GM19023 (cell line): ENCODE measurements around the gene CBLB.

ENCODE experiments used
- ATAC-seq: cut with Tn5 transposase; IDR thresholded peaks from one replicate; pipeline ENCODE4 v1.9.1; 2021; ENCODE audit warnings: mild to moderate bottlenecking, moderate library complexity; ENCODE audit not compliant: unreplicated experiment

Gene CBLB

DNA sequence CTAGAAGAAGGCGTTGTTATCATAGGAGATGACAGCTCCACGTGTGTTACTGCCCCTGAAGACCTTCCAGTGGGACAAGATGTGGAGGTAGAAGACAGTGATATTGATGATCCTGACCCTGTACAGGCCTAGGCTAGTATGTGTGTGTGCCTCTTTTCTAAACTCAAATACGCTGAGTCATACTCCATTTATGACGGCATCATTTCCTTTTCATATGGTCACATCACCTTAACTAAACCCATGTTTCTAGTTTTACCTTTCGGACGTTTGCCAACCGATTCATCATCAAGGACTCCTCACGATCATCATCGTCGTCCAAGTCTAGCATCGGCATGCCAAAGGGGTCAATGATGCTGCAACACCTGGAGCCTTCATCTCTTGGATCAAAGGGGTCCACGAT is 149.0 kb downstream of the CBLB start:
- no peak for ATAC-seq

DNA sequence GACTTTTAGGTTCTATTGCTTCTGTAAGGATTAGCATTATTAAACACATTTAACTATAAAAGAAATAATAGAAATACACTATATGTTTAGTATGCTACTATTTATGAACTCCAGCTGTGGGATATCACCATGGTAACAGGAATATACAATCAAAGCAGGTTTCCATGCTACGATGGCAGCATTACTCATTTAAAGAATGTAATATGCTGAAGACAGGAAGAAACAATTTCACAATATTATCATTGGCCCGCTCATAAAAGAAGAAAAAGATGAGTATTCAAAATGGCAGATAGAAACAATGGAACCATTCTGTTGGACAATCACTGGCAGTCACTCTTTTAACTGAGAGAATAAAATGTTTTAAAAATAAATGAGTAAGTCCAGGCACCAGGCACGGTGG is 153.4 kb downstream of the CBLB start:
- ATAC-seq = no peak

DNA sequence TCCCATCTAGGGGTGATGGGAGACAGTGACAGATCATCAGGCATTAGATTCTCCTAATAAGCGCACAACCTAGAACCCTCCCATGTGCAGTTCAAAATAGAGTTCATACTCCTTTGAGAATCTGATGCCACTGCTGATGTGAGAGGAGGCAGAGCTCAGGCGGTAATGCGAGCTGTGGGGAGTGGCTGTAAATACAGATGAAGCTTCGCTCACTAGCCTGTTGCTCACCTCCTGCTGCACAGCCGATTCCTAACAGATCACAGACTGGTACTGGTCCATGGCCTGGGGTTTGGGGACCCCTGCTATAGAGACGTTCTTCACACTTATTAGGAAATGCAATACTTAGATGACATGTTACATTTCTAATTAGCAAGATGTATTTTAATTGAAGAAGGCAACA is 154.4 kb downstream of the CBLB start:
- no peak for ATAC-seq

DNA sequence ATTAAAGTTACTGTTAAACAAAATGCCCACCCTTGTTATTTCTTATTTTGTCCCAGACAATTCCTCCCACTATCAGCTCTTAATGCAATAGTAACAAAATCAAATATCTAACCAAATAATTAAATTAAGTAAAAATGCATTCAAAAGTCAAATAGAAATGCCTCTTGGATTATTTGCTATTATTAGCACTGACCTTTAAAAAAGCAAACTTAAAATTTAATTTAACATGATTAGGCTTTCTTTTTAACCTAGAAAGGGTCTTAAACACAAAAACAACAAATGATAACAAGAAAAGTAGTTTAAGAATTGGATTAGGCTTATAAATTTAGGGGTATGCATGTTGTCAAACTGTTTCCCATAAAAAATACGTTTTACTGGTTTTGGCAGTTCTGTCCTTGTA is 159.8 kb downstream of the CBLB start:
- ATAC-seq = no peak

DNA sequence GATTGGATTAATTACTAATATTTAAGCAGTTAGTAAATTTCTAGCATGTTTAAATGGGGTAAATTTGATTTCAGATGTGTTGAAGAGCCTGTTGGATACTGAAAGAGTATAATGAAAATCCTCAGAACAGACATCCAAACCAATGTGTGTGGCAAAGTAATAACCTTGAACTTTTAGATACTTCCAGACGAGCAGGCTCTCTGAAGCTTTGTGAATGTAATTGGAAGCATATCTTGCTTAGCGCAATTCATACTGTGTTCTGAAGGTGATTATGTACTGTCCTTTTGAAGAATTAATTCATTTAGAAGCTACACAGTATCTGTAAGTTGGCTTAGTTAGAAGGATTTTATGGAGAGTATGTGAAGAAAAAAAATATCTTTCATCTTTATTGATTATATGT is 161.8 kb downstream of the CBLB start:
- ATAC-seq = no peak

DNA sequence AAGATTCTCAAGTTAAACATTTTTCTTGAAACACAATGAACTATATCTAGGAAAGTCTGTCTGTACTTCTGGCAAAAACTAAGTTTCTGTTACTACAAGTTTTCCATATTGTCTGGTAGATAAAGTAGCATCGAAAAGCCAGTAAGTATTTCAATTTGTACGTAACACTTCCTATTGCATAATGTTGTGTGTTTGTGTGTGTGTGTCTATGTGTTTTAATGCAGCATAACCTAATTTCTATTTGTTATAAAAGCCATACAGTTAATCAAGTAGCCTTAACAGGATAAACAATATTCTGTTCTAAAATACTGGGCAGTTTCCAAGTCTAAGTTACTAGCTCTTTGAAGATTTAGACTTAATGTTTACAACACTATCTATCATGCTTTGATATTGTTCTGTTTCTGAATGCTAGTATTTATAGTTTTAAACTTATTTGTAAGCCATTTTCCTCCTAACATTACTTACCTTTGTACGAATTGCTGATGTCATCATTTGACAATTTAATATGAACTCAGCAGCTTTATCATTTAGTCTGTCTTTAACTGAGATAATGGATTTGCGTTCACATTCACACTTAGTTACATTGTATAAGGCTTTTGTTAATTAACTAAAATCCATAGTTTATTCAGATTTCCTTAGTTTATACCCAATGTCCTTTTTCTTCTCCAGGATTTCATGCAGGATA is 163.9 kb downstream of the CBLB start:
- no peak for ATAC-seq

DNA sequence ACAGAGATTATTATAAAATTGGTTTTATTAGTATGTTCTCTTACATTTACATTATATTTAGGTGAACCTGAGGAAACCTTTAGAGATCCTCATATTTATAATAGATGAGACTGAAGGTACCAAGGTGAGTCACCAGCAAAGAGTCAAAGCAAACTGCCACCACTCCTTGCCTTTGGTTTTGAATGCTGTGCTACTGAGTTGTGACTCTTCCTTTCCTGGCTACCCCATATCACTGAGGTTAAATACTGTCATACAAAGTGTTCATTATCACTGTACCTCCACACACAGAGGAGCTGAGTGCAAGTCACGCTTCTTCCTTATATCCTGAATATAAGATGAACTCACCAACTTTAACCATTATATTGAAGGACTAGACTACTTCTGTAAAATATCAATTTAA is 168.2 kb downstream of the CBLB start:
- ATAC-seq = no peak

DNA sequence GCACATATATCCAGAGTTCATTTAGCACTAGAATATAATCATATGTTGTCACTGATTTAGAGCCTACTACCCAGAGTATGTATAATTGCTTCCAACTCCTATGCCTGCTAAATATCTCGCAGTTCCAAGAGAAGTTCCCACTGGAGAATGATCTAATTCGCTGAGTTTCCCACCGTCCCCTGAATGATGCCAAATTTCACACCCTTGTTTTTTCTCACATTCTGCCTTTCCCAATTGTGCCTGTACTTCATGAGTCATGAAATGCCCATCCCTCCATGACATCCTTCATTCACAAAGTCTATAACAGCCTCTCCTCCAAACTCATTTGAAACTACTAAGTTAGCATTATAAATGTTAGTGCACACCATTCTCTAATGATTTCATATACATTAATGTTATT is 177.2 kb downstream of the CBLB start:
- no peak for ATAC-seq

DNA sequence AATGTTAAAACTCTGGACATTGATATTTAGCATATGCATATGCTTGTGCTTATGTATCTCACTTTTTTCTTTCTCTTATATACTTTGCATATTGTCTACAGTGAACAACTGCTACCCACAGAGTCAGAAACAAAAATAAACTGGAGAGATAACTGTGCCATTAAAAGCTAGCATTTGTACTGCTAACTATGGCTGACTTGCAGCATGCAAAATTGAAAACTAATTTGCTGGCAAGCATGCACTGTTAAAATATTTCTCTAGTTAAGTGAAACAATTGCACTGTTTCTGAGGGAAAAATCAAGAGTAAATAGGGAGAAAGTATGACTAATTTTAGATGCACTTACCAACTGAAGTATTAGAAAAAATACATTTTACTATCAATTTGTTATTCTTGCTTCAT is 177.8 kb downstream of the CBLB start:
- ATAC-seq = no peak

DNA sequence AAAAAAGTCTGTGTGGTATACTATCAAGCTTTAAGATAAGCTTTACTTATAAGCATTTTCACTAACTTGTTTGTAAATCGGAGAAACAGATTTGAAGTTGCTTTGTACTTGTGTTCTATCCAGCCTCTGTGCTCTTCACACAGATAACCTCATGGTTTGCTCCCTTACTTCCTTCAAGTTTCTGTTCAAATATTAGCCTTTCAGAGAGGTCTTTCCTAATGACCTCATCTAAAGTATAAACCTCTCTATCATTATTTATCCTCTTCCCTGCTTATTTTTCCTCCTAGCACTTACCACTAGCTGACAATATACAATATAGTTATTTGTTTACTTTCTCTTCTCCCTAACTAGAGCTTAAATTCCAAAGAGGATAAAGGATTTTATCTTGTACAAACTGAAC is 180.0 kb downstream of the CBLB start:
- no peak for ATAC-seq

DNA sequence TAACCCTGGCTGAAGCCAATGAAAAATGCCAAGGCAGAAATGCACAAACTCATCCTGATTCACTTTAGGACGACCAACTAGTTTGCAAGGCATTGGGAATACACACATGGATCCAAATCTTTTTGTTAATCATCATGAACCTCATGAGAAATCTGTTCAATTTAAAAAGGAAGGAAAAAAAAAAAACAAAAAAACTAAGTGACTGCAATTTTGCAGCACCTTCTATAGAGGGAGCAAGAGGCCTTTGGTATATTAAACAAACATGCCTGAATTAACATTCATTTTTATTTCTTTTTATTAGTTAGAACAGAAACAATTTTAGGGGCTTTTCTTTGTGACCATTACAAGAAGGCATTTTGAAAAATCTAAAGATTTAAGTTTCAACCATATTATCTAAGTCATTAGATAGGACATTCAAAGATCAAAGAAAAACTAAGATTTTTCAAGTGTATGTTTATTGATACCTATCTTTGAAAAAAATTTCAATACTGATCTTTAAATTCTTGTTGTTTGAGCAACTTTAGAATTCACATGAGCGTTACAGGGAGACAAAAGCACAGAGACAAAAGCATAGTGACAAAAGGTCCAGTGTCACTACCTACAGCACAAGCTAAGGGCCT is 182.4 kb downstream of the CBLB start:
- ATAC-seq = no peak

DNA sequence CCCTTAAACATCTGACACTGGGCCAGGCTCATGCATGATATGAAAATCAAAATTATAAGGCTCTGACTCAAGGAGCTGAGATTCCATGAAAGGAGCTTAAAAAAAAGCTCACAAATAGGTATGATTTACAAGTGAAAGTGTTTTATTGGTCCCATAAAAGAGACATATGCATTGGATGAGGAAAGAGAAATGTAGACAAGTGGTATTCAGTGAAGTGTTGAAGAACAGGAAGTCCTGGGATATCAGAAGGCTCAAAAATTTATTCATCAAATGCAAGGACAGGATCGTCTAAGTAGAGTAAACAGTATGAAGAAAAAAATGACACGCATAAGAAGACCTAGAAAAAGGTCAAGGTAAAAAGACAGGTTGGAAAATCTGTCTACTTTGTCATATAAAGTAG is 188.9 kb downstream of the CBLB start:
- ATAC-seq = no peak

DNA sequence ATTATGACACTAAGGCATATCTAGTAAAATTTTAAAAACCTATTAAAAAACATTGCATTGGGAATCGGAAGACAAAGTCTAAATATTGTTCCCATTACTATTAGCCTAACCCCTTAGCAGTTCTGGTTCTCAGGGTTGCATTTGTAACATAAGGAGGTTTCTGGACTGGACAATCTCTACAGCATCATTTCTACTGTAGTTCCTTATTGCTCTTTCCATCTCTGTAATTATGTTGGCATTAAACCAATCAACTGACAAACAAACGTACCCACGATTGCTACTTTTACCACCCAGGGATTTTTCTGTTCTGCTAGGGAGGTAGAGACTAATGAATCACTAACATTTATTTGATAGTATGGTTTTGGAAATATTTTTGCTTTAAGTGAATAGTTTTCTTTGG is 190.8 kb downstream of the CBLB start:
- no peak for ATAC-seq

DNA sequence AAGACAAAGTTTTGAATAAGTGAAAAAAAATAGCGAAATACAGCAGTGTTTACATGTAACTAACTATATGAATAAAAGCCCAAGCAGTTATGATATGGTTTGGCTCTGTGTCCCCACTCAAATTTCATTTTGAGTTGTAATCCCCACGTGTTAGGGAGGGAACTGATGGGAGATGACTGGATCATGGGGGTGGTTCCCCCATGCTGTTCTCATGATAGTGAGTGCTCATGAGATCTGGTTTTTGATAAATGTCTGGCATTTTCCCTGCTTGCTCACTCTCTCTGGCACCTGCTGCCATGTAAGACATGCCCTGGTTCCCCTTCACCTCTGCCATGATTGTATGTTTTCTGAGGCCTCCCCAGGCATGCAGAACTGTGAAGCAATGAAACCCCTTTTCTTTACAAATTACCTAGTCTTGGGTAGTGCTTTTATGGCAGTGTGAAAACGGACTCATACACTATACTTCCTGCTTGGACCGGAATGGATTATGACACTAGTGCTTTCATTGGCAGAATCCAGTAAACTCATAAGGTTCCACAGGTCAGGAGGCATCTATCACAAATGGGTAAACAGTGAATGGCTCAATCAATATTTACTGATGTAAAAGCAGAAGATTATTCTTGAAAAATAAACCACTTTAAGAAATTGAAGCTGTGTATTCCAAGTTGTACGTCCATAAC is 192.1 kb downstream of the CBLB start:
- ATAC-seq = no peak

DNA sequence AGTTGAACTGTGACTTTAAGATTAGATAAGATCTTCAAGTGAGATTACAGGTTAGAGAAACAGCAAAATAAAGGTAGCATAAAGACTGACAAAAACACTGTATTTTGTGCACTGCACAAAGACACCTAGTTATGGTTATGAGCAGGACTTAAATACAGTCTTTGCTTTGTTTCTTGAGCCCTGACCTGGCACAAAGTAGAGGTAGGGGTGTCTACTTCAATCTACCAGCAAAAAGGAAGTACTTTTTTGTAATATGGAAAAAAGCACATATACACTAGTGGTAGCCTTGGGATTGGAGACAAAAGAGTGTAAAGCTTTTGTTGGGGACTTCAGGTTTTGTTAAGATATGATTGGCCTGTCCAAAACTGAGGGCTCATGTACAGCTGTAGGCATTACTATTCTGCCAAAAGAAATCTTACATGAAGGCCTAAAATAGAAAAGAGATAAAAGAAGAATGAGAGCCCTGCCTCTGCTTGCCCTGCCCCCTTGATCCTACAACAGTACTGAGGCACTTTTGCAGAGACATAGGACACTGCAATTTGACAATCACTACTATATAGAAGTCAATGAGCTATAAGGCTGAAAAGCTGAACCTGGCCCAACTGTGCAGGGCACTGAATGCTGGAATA is 194.3 kb downstream of the CBLB start:
- ATAC-seq = no peak

DNA sequence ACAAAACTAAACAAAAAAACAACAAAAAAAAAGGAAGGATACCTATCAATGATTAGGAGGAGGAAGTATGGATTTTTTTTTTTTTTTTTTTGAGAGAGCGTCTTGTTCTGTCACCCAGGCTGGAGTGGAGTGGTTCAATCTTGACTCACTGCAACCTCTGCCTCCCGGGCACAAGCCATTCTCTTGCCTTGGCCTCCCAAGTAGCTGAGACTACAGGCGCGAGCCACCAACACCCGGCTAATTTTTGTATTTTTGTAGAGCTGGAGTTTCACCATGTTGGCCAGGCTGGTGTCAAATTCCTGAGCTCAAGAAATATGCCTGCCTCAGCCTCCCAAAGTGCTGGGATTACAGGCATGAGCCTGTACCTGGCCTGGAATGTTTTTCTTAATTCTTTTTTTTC is 195.8 kb downstream of the CBLB start:
- ATAC-seq = no peak

DNA sequence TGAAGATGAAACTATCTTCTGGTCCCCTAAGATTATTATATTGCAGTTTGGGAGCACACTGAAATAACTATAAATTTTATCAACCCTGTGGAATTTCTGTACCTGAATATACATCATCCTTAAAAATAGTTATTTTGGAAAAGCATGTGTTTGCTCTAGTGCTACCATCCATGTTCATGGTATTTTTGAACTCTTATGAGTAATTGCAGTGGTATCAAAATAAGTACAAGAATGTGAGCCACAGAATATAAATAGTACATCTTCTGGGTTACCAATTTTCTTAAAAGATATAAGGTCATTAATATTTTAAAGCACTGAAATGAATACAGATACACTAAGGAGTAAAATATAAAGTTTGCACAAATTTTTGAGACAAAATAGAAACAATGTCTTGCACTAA is 206.5 kb downstream of the CBLB start:
- ATAC-seq = no peak

DNA sequence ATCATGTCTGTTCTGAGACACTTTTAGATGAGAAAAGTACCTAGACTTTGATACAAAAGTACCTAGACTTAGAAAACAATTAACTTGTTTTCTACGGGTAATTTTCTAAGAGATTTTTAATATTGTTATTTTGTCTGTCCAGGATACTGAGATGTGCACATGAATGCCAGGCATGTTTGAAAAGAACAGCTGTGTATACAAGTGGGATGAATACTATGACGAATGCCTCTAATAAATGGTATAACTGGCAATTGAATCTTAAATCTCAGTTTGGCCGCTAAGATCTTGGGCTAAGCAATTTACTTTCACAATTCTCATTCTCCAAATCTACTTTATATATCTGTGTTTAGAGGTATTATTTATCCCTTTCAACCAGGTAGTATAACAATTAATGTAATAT is 207.4 kb downstream of the CBLB start:
- no peak for ATAC-seq

DNA sequence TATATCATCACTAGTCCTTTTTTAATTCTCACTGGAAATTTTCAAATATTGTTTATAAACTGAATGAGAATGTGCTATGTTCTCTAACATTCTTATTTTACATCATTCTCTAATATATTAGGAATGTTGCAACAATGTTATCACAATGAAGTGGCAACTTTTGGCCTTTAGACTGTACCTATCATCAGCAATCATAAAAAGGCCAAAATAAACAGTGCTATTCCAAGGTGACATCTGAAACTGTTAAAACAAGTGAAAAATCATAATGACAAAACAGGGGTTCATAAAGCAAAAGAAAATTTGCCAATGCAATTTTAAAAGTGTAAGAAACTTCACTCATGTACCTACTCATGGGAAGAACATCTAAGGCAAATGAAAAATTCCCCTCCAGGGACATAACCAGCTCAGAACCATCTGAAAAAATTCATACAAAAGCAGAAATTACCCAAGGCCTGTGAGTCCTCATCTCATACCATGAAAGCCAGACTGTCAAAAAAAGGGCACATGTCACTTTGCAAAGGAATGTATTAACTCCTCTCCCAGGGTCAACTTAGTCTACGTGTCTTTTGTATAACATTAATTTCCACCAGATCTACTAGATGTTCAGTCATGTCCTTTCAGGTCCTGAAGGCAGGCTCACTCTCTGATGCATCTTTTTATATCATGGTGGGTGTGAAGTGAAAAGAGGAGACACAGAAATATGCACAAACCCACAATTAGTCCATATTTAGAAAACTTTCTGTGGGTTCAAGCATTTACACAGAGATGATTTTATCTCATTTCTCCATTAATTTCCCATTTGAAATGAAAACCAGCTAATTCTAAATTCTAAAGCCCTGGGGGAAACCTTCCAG is 211.9 kb downstream of the CBLB start:
- no peak for ATAC-seq

DNA sequence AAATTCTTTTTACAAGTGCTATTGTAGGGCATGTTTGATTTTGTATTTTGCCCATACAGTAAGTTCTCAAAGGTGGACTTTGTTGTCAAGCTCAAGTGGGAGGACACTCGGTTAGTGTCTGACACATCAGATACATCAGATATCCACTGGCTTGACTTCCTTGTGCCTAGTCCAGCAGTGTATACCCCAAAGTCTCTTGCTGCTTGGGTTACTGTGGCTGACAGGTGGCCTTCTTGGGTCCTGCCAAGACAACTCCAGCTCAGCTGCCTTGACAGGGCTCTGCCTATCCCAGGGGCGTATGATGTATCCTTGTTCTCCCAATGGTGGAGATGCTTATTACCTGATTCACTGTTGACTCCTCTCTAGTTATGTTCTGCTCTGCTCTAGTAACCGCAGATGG is 214.9 kb downstream of the CBLB start:
- ATAC-seq = no peak

DNA sequence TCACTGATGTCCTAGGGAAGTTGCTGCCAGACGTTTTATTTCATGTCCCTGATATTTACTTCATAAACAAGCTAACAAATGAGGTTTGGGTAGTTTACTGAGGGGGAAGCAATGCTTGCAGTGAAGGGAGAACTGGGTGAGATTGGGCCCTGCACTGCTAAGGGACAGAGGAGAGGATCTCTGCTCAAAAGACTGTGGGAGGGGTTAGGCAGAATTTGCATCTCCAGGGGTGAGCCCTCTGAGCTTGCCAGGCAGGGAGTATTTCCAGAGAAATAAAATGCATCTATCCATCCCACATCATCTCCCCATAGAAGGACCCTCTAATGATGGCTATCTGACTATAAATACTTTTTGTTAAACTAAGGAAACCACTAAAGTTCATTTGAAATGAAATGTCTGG is 215.6 kb downstream of the CBLB start:
- ATAC-seq = no peak
